Subcutaneous abdominal adipose tissue (tissue), 5 donors: ENCODE results near the gene SCAPER.
"Not testable (repeated sequence)": the region's sequence is repeated elsewhere in the genome, so short reads cannot be mapped to it uniquely, and the experiment has no call there.

Experiments used
- H3K27ac ChIP-seq: one replicate; pipeline ENCODE4 v1.7.0; 2013; ENCODE audit warnings: low read depth, mild to moderate bottlenecking, inconsistent platforms, low read length, moderate library complexity
- H3K27me3 ChIP-seq, 5 donors: one replicate each; pipeline ENCODE4 v1.7.0; 2013; ENCODE audit warnings: low read length in 5 of 5, inconsistent platforms in 1 of 5; ENCODE audit not compliant: control insufficient read depth in 5 of 5, insufficient read depth in 4 of 5
- H3K36me3 ChIP-seq, 5 donors: one replicate each; pipeline ENCODE4 v1.7.0; 2013; ENCODE audit warnings: low read length in 5 of 5; ENCODE audit not compliant: control insufficient read depth in 5 of 5, insufficient read depth in 5 of 5
- H3K4me1 ChIP-seq, 5 donors: one replicate each; pipeline ENCODE4 v1.7.0; 2013; ENCODE audit warnings: low read length in 5 of 5, mild to moderate bottlenecking in 3 of 5, moderate library complexity in 1 of 5; ENCODE audit not compliant: control insufficient read depth in 5 of 5, insufficient read depth in 5 of 5
- H3K4me3 ChIP-seq, 5 donors: one replicate each; pipeline ENCODE4 v1.7.0; 2013; ENCODE audit warnings: low read length in 5 of 5, low read depth in 1 of 5
- H3K9ac ChIP-seq, 5 donors: one replicate each; pipeline ENCODE4 v1.7.0; 2013; ENCODE audit warnings: low read length in 5 of 5, mild to moderate bottlenecking in 4 of 5, moderate library complexity in 3 of 5
- H3K9me3 ChIP-seq, 5 donors: one replicate each; pipeline ENCODE4 v1.7.0; 2013; ENCODE audit warnings: low read length in 5 of 5; ENCODE audit not compliant: control insufficient read depth in 5 of 5
- donor health status: healthy.
- donor health status: healthy.
- donor health status: healthy.
- donor health status: healthy.
- donor health status: healthy.

The SCAPER gene

GRCh38 chr15:76887280-76888141 is 17.6 kb downstream of the SCAPER start:
- H3K9me3 ChIP-seq, H3K27me3 ChIP-seq, H3K36me3 ChIP-seq, H3K4me1 ChIP-seq, H3K4me3 ChIP-seq, H3K9ac ChIP-seq, H3K27ac ChIP-seq: not testable (repeated sequence)

GRCh38 chr15:76885212-76885611 is 19.9 kb downstream of the SCAPER start:
- H3K27me3 ChIP-seq, result no peaks in the 10 kb centered on the region
- H3K36me3 ChIP-seq, result peaks cover 9 to 12% (median 10%) of the 10 kb centered on the region in 5 donors
- H3K9me3 ChIP-seq, result no peaks in the 10 kb centered on the region
- H3K27ac ChIP-seq, result no peak overlapping the region
- no peak overlapping the region for H3K4me3 ChIP-seq
- no peak overlapping the region for H3K9ac ChIP-seq
- no peaks in the 10 kb centered on the region for H3K4me1 ChIP-seq

GRCh38 chr15:76875911-76876310 is 29.2 kb downstream of the SCAPER start:
- no peaks in the 10 kb centered on the region for H3K4me1 ChIP-seq
- no peaks in the 10 kb centered on the region for H3K27me3 ChIP-seq
- H3K4me3 ChIP-seq, result no peak overlapping the region
- no peak overlapping the region for H3K27ac ChIP-seq
- no peak overlapping the region for H3K9ac ChIP-seq
- H3K36me3 ChIP-seq, result peaks cover 0 to 9% (median 6%) of the 10 kb centered on the region in 5 donors
- H3K9me3 ChIP-seq, result no peaks in the 10 kb centered on the region

- H3K27me3 ChIP-seq, H3K9ac ChIP-seq, H3K36me3 ChIP-seq, H3K4me1 ChIP-seq, H3K4me3 ChIP-seq, H3K27ac ChIP-seq, H3K9me3 ChIP-seq: not testable (repeated sequence)
Measured at GRCh38 chr15:76873066-76873465, 32.1 kb downstream of the SCAPER start.

- no peaks in the 10 kb centered on the region for H3K27me3 ChIP-seq
- H3K27ac ChIP-seq, result no peak overlapping the region
- peaks cover 0 to 9% (median 6%) of the 10 kb centered on the region in 5 donors for H3K36me3 ChIP-seq
- H3K4me1 ChIP-seq, result no peaks in the 10 kb centered on the region
- H3K9ac ChIP-seq, result no peak overlapping the region
- no peak overlapping the region for H3K4me3 ChIP-seq
- H3K9me3 ChIP-seq, result no peaks in the 10 kb centered on the region
Measured at GRCh38 chr15:76871930-76872329, 33.2 kb downstream of the SCAPER start.

GRCh38 chr15:76868740-76869139 is 36.4 kb downstream of the SCAPER start:
- no peak overlapping the region for H3K27ac ChIP-seq
- no peaks in the 10 kb centered on the region for H3K36me3 ChIP-seq
- no peaks in the 10 kb centered on the region for H3K9me3 ChIP-seq
- H3K4me3 ChIP-seq, result no peak overlapping the region
- H3K9ac ChIP-seq, result no peak overlapping the region
- no peaks in the 10 kb centered on the region for H3K27me3 ChIP-seq
- H3K4me1 ChIP-seq, result no peaks in the 10 kb centered on the region

- no peak overlapping the region for H3K9ac ChIP-seq
- H3K27ac ChIP-seq, result no peak overlapping the region
Measured at GRCh38 chr15:76866716-76867321, 38.3 kb downstream of the SCAPER start.

GRCh38 chr15:76866008-76866407 is 39.1 kb downstream of the SCAPER start:
- Histone ChIP-seq H3K27me3 (no peaks in the 10 kb centered on the region), H3K4me3 (no peak overlapping the region), H3K9me3 (no peaks in the 10 kb centered on the region), H3K9ac (no peak overlapping the region), H3K36me3 (no peaks in the 10 kb centered on the region), H3K27ac (no peak overlapping the region), H3K4me1 (no peaks in the 10 kb centered on the region)

More at GRCh38 chr15:76866716-76867321, 38.3 kb downstream of the SCAPER start:
- Histone ChIP-seq H3K4me3 (no peak overlapping the region), H3K27me3 (no peaks in the 10 kb centered on the region), H3K36me3 (no peaks in the 10 kb centered on the region), H3K9me3 (no peaks in the 10 kb centered on the region), H3K4me1 (no peaks in the 10 kb centered on the region)

GRCh38 chr15:76865548-76865991 is 39.6 kb downstream of the SCAPER start:
- H3K4me3 ChIP-seq, result no peak overlapping the region
- H3K36me3 ChIP-seq, result no peaks in the 10 kb centered on the region
- H3K9me3 ChIP-seq, result no peaks in the 10 kb centered on the region
- H3K27me3 ChIP-seq, result no peaks in the 10 kb centered on the region
- H3K4me1 ChIP-seq, result no peaks in the 10 kb centered on the region
- H3K27ac ChIP-seq, result no peak overlapping the region
- no peak overlapping the region for H3K9ac ChIP-seq

- Histone ChIP-seq H3K9ac (no peak overlapping the region), H3K36me3 (no peaks in the 10 kb centered on the region), H3K4me3 (no peak overlapping the region), H3K27me3 (no peaks in the 10 kb centered on the region), H3K9me3 (no peaks in the 10 kb centered on the region), H3K27ac (no peak overlapping the region), H3K4me1 (no peaks in the 10 kb centered on the region)
Measured at GRCh38 chr15:76864586-76864985, 40.6 kb downstream of the SCAPER start.
